Activated CD8-positive, alpha-beta memory T cell treated with anti-CD3 and anti-CD28 coated beads for 1 hour (primary cell): ENCODE data around the gene CCR6.

ENCODE experiments used
- DNase-seq, 2 donors: peaks; one replicate each; pipeline ENCODE4 v3.0.0-alpha.2; 2020; ENCODE audit warnings: low read depth in 1 of 2; ENCODE audit errors: extremely low read depth in 1 of 2

CCR6 gene

DNA sequence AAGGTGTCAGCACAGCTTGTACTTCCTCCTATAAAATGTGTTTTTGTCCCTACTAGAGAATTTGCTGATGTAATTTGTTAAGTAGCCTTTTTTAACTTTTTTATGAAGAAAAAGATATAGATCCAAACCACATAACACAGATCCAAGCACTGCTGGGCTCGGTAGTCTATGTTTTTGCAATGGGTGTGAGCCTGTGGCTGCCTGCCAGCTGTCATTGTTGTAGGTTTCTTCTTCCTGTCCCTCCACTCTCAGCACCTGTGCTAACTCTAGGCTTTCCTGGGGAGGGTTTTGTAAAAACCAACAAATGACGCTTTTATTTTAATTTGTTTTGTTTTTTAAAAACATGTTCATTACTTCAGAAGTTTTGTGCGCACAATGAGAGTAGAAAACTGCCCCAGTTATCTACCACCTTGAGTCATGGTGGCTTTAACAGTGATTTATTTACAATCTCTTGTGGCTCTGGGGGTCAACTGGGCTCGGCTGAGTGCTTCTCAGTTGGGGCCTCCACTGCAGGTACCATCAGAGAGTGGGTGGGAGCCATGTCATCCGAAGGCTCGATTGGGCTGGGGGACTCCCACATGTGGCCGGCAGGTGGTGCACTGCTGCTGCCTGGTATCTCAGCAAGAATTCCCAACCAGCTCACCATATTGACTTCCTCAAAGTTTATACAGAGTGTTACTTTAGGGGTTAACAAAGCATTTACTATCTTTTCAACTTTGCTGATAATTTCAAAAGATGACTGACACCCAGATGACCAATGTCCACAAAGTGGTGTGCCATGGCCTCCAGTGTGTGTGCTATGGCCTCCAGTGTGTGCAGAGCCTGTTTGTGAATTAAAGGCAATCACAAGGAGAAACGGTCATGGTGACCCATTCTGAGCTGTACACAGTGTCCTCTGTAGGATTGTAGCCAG is 3.0 kb upstream of the CCR6 start:
- no peak for DNase-seq

DNA sequence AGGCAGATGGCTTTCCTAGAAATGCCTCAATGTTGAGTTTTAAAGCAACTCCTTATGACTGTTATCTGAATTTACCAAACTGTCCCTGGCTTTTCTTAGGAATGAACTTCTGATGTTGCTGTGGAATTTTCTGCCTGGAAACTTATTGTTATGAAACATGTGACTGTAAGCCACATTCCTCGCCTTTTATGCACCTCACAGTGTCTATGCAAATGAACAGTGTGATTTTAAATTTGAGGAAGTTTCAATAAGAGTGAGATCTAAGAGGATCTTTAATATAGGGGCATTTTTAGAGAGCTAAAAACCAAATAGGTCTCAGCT is 2.4 kb upstream of the CCR6 start:
- no peak for DNase-seq

DNA sequence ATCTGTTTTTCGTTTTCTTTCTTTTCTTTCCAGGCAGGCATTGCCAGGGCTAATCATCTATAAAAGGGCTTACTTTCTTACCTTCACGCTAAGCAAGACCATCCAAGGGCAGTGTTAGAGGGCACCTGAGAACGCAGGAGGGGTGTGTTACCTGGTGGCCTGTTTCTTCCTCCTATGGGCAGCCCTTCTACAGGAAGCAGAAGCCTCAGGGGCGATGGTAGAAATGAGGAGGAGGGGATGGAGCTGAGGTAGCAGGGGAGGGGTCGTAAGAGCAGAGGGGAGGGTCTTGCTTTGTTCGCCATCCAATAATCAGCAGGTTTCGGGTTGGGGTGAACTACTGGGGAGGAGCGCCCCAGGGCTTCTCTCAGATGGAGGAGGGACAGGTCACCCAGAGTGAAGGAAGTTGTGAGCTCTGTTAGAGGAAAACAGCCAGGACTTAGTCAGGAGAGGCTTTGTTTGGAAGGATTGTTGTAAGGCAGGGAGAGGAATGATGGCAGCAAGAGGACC is 1.5 kb upstream of the CCR6 start:
- DNase-seq = no peak

- DNase-seq = no peak
Observed at GRCh38 chr6:167122041-167122826, 662 bp upstream of the CCR6 start.

- DNase-seq = no peak
Observed at GRCh38 chr6:167124753-167125152, 1.9 kb downstream of the CCR6 start.

- no peak for DNase-seq
Observed at GRCh38 chr6:167125410-167125809, 2.5 kb downstream of the CCR6 start.

GRCh38 chr6:167125855-167126349 is 3.0 kb downstream of the CCR6 start:
- DNase-seq = no peak

GRCh38 chr6:167127785-167128531 is 5.1 kb downstream of the CCR6 start:
- DNase-seq = no peak

DNA sequence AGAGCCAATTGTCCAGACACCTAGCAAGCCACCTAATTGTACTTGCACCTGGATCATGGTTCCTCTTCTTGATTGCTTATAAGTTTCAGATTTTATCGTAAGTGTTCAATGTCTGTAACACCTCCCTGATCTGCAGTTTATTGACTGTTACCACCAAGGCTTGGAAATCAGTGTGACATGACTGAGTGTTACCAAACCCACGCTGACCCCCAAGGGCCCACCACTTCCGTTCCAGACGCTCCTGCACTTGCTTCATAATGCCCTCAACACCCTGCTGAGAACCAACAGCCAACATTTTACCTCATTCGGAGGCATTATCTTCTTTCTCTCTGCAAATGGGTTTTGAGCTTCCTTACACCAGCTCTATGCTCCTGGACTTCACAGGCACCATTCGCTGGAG is 6.3 kb downstream of the CCR6 start:
- no peak for DNase-seq

- DNase-seq = no peak
Observed at GRCh38 chr6:167129562-167129961, 6.7 kb downstream of the CCR6 start.

- no peak for DNase-seq
Observed at GRCh38 chr6:167130008-167130677, 7.2 kb downstream of the CCR6 start.

DNA sequence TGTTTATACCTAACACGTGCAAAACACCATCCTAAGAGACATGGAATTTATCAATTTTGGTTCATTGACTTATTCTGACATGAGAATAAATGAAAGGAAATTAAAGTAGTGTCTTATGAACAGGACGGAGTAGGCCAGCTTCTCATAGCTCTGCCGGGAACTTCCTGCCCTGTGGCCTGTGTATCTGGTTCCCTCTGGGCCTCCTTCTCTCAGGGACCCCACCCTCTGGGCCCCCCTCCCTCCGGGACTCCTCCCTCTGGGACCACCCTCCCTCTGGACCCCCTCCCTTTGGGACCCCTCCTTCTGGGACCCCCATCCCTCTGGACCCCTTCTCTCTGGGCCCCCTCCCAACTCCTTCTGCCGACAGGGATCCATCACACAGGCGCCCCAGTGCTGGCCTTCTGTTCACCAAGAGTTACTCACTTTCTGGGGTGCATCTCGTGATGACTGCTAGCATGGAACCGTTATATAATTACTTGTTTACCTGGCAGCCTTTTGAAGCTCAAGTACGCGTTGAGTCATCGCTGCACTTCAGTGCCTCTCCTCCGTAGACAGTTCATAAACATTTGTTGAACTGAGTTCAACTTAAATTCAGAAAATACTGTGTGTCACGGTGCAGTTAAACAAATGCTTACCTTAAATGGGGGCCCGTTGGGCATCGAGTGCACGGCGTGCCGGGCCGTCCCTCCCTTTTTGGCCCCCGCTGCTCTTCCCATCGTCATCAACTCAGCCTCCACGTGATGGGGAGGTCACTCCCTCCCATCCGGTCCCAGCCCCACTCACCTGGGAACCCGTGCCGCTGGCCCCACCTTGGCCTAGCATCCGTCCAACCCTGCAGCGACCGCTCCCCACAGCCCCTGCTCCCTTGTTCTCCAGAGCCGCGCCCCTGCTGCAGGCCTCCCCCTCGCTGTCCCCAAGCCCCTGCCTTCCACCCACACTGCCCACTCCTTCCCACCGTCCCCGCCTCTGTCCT is 8.1 kb downstream of the CCR6 start:
- DNase-seq = no peak

- DNase-seq = no peak
Observed at GRCh38 chr6:167134448-167135328, 11.8 kb downstream of the CCR6 start.

- no peak for DNase-seq
Observed at GRCh38 chr6:167136376-167136775, 13.5 kb downstream of the CCR6 start.

DNA sequence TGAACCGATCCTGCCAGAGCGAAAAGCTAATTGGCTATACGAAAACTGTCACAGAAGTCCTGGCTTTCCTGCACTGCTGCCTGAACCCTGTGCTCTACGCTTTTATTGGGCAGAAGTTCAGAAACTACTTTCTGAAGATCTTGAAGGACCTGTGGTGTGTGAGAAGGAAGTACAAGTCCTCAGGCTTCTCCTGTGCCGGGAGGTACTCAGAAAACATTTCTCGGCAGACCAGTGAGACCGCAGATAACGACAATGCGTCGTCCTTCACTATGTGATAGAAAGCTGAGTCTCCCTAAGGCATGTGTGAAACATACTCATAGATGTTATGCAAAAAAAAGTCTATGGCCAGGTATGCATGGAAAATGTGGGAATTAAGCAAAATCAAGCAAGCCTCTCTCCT is 14.2 kb downstream of the CCR6 start:
- DNase-seq = no peak

- no peak for DNase-seq
Observed at GRCh38 chr6:167137881-167138280, 15.0 kb downstream of the CCR6 start.

DNA sequence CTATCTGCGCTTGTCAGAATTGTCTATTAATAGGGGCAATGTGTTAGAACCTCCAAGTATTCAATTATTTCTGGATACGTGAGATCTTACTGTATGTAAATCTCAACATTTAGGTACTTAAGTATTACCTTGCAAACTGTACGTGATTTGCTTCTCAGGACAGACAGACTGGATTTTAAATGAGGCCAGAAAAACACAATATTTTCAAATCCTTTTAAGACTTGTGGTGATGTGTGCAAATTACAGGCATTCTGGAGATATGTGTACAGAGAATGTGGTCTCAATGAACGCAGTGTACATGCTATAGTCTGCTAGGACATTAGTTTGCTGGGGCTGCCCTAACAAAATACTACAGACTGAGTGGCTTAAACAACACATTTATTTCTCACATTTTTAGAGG is 16.9 kb downstream of the CCR6 start:
- DNase-seq = no peak
